Astrocyte (in vitro differentiated cells and primary cell): ENCODE results near the gene EDRF1. TPM values are rescaled to one million over a fixed set of nuclear protein-coding genes. Genes with fewer than 3 reads are reported as not detected.

Experiments used
- DNase-seq: peaks from one replicate; pipeline ENCODE4 v3.0.0-alpha.2; 2010; ENCODE audit warnings: low read depth
- FAIRE-seq: peaks from 2 replicates; lab custom pipeline; 2011; peaks lifted over from hg19 to GRCh38; lab: Jason Lieb, UNC
- H2AFZ ChIP-seq: 2 replicates; pipeline ENCODE4 v1.6.0; 2012; ENCODE audit warnings: low read depth, low read length, inconsistent platforms
- H3K27ac ChIP-seq: 2 replicates; pipeline ENCODE4 v1.5.1; 2011; ENCODE audit warnings: low read depth, low read length, inconsistent platforms
- H3K27me3 ChIP-seq: 2 replicates; pipeline ENCODE4 v1.6.0; 2011; ENCODE audit warnings: low read length, inconsistent platforms; ENCODE audit not compliant: insufficient read depth
- H3K36me3 ChIP-seq: 2 replicates; pipeline ENCODE4 v1.5.1; 2011; ENCODE audit warnings: low read length, inconsistent platforms; ENCODE audit not compliant: insufficient read depth
- H3K4me1 ChIP-seq: 2 replicates; pipeline ENCODE4 v1.5.1; 2011; ENCODE audit warnings: low read length, inconsistent platforms; ENCODE audit not compliant: insufficient read depth
- H3K4me2 ChIP-seq: 2 replicates; pipeline ENCODE4 v1.6.0; 2012; ENCODE audit warnings: low read length, inconsistent platforms
- H3K4me3 ChIP-seq: 2 replicates; pipeline ENCODE4 v1.5.1; 2011; ENCODE audit warnings: low read depth, mild to moderate bottlenecking, low read length, inconsistent platforms; ENCODE audit not compliant: insufficient read depth
- H3K79me2 ChIP-seq: 2 replicates; pipeline ENCODE4 v1.6.0; 2012; ENCODE audit warnings: mild to moderate bottlenecking, low read length, inconsistent platforms; ENCODE audit not compliant: insufficient read depth
- H3K9ac ChIP-seq: 2 replicates; pipeline ENCODE4 v1.6.0; 2012; ENCODE audit warnings: mild to moderate bottlenecking, low read length, inconsistent platforms
- H3K9me3 ChIP-seq: 2 replicates; pipeline ENCODE4 v1.5.1; 2012; ENCODE audit warnings: low read depth, mild to moderate bottlenecking, low read length, inconsistent platforms; ENCODE audit not compliant: insufficient read depth
- H4K20me1 ChIP-seq: 2 replicates; pipeline ENCODE4 v1.6.0; 2012; ENCODE audit warnings: low read length, inconsistent platforms; ENCODE audit not compliant: insufficient read depth
- H3K27ac Mint-ChIP-seq: one replicate; pipeline ENCODE4 v1.8.0; 2021; ENCODE audit warnings: mild to moderate bottlenecking, mixed read lengths; ENCODE audit not compliant: unreplicated experiment
- H3K27me3 Mint-ChIP-seq: one replicate; pipeline ENCODE4 v1.8.0; 2021; ENCODE audit warnings: low read depth, mixed read lengths; ENCODE audit not compliant: unreplicated experiment
- H3K36me3 Mint-ChIP-seq: one replicate; pipeline ENCODE4 v1.8.0; 2021; ENCODE audit warnings: low read depth, mixed read lengths; ENCODE audit not compliant: unreplicated experiment
- H3K4me1 Mint-ChIP-seq: one replicate; pipeline ENCODE4 v1.8.0; 2021; ENCODE audit warnings: low read depth, mixed read lengths; ENCODE audit not compliant: unreplicated experiment
- H3K4me3 Mint-ChIP-seq: one replicate; pipeline ENCODE4 v1.8.0; 2021; ENCODE audit warnings: mild to moderate bottlenecking, moderate library complexity, mixed read lengths; ENCODE audit not compliant: unreplicated experiment
- H3K9me3 Mint-ChIP-seq: one replicate; pipeline ENCODE4 v1.8.0; 2021; ENCODE audit warnings: mild to moderate bottlenecking, mixed read lengths; ENCODE audit not compliant: unreplicated experiment
- EZH2 ChIP-seq: IDR thresholded peaks from 2 replicates; pipeline ENCODE4 v1.6.1; 2012; ENCODE audit warnings: mild to moderate bottlenecking, low read length, inconsistent platforms; ENCODE audit not compliant: insufficient read depth
- total RNA-seq: library from RNA; stranded (reverse); gene quantifications from 2 replicates; pipeline ENCODE4 v1.2.1, GENCODE V29; 2021
- TF ChIP-seq, protein P1 (sequence below): IDR thresholded peaks from 2 replicates; pipeline ENCODE4 v1.5.1; 2011; ENCODE audit warnings: low read depth, mild to moderate bottlenecking, inconsistent platforms, low read length, moderate library complexity; ENCODE audit not compliant: insufficient read depth

EDRF1 gene
- total RNA-seq, 1 donor from 2014 or later, result 25.7 TPM

- Histone ChIP-seq H3K4me1 (no peaks in the 10 kb centered on the region), H4K20me1 (peaks cover 9% of the 10 kb centered on the region), H3K9me3 (no peaks in the 10 kb centered on the region), H3K4me3 (no peak overlapping the region), H3K4me2 (no peak overlapping the region), H2AFZ (no peak overlapping the region), H3K79me2 (no peaks in the 10 kb centered on the region), H3K9ac (no peak overlapping the region), H3K36me3 (peaks cover 10% of the 10 kb centered on the region), H3K27ac (no peak overlapping the region), H3K27me3 (no peaks in the 10 kb centered on the region)
- no peak overlapping the region for H3K4me3 Mint-ChIP-seq
- TF ChIP-seq EZH2, result no peak
- TF ChIP-seq, protein P1, sequence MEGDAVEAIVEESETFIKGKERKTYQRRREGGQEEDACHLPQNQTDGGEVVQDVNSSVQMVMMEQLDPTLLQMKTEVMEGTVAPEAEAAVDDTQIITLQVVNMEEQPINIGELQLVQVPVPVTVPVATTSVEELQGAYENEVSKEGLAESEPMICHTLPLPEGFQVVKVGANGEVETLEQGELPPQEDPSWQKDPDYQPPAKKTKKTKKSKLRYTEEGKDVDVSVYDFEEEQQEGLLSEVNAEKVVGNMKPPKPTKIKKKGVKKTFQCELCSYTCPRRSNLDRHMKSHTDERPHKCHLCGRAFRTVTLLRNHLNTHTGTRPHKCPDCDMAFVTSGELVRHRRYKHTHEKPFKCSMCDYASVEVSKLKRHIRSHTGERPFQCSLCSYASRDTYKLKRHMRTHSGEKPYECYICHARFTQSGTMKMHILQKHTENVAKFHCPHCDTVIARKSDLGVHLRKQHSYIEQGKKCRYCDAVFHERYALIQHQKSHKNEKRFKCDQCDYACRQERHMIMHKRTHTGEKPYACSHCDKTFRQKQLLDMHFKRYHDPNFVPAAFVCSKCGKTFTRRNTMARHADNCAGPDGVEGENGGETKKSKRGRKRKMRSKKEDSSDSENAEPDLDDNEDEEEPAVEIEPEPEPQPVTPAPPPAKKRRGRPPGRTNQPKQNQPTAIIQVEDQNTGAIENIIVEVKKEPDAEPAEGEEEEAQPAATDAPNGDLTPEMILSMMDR, result no peak
- FAIRE-seq (no peak), DNase-seq (no peak)
- no peaks in the 10 kb centered on the region for H3K9me3 Mint-ChIP-seq
- H3K27ac Mint-ChIP-seq, result no peak overlapping the region
- peaks cover 31% of the 10 kb centered on the region for H3K36me3 Mint-ChIP-seq
- no peaks in the 10 kb centered on the region for H3K27me3 Mint-ChIP-seq
- H3K4me1 Mint-ChIP-seq, result peaks cover 16% of the 10 kb centered on the region
Measured at GRCh38 chr10:125802131-125802530, 82.6 kb downstream of the EDRF1 start.

DNA sequence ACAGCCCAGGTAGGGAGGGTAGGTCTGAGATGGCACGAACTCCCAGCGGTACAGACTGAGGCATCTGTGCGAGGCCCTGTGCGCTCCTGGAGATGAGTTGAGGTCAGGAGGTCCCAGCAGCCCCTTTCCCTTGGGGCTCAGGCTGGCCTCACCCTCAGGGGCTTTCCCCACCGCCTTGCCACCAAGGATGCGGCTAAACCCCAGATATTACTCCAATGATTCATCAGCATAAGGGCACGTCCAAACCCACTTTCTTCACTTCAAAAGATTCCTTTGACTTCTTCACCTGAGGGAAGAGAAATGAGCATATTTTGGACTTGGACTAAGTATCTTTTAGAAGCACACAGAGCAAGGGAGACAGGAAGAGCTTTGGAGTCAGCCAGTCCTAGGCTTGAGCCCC is 83.2 kb downstream of the EDRF1 start:
- DNase-seq, result no peak
- H3K79me2 ChIP-seq, result no peaks in the 10 kb centered on the region
- no peak overlapping the region for H3K27ac ChIP-seq
- peaks cover 32% of the 10 kb centered on the region for H3K36me3 Mint-ChIP-seq
- H3K36me3 ChIP-seq, result peaks cover 7% of the 10 kb centered on the region
- no peak overlapping the region for H3K4me2 ChIP-seq
- no peak overlapping the region for H3K4me3 Mint-ChIP-seq
- no peaks in the 10 kb centered on the region for H3K4me1 ChIP-seq
- peaks cover 17% of the 10 kb centered on the region for H3K4me1 Mint-ChIP-seq
- H3K4me3 ChIP-seq, result no peak overlapping the region
- H3K9ac ChIP-seq, result no peak overlapping the region
- H3K27ac Mint-ChIP-seq, result no peak overlapping the region
- no peaks in the 10 kb centered on the region for H3K9me3 Mint-ChIP-seq
- no peaks in the 10 kb centered on the region for H3K27me3 Mint-ChIP-seq
- H3K9me3 ChIP-seq, result no peaks in the 10 kb centered on the region
- no peaks in the 10 kb centered on the region for H3K27me3 ChIP-seq
- no peak overlapping the region for H2AFZ ChIP-seq
- TF ChIP-seq EZH2, result no peak
- TF ChIP-seq, protein P1, result no peak
- FAIRE-seq, result no peak
- H4K20me1 ChIP-seq, result peaks cover 9% of the 10 kb centered on the region

DNA sequence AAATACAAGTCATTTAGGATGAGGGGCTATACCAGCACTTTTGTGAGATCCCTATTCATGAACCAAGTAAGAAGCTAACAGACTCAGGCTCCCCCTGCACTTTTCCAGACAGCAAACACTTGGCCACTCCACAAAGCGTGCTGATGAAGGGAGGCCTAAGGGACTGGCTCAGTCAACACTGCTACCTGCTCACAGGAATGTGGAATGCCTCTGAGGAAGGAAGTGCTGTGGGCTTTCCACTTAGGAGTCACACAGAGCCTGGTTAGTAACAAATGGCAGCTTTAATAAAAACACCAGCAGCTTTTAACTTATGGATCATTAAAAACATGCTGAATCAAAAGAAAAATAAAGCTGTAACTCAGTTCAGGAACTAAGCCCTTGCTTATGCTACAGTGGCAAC is 88.5 kb downstream of the EDRF1 start:
- Mint-ChIP-seq H3K27ac (no peak overlapping the region), H3K27me3 (no peaks in the 10 kb centered on the region), H3K9me3 (no peaks in the 10 kb centered on the region), H3K4me3 (no peak overlapping the region), H3K36me3 (peaks cover 33% of the 10 kb centered on the region), H3K4me1 (peaks cover 7% of the 10 kb centered on the region)
- H3K4me3 ChIP-seq, result no peak overlapping the region
- TF ChIP-seq EZH2, result no peak
- TF ChIP-seq, protein P1, result no peak
- no peak for FAIRE-seq
- no peak overlapping the region for H3K4me2 ChIP-seq
- H3K79me2 ChIP-seq, result no peaks in the 10 kb centered on the region
- H3K9me3 ChIP-seq, result no peaks in the 10 kb centered on the region
- no peak overlapping the region for H2AFZ ChIP-seq
- H3K27me3 ChIP-seq, result no peaks in the 10 kb centered on the region
- no peak overlapping the region for H3K27ac ChIP-seq
- DNase-seq, result no peak
- H3K9ac ChIP-seq, result no peak overlapping the region
- H3K36me3 ChIP-seq, result peaks cover 19% of the 10 kb centered on the region
- H3K4me1 ChIP-seq, result no peaks in the 10 kb centered on the region
- H4K20me1 ChIP-seq, result no peaks in the 10 kb centered on the region
